GM19452 (cell line): ENCODE measurements around the gene POLE.

ENCODE experiments used
- ATAC-seq: cut with Tn5 transposase; IDR thresholded peaks from one replicate; pipeline ENCODE4 v1.9.1; 2021; ENCODE audit not compliant: unreplicated experiment

POLE gene

DNA sequence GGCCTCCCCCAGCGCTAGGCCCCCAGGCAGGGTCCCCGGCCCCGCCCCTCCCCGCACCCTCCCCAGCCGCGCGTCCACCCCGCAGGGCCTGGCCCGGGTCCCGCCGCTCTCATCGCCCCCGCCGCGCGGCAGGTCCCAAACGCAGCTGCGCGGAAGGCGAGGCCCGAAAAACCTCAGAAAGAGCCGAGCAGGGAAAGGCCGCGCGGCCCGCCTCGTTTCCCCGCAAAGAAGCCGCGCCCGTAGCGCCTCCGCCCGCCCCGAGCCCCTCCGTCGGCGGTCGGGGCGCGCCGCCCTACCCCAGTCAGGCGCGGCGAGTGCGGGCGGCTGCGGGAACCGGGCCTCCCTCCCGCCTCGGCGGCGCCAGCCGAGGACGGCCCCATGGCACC lies 324 bp downstream of the POLE start:
- ATAC-seq, result peak; percentile 29

DNA sequence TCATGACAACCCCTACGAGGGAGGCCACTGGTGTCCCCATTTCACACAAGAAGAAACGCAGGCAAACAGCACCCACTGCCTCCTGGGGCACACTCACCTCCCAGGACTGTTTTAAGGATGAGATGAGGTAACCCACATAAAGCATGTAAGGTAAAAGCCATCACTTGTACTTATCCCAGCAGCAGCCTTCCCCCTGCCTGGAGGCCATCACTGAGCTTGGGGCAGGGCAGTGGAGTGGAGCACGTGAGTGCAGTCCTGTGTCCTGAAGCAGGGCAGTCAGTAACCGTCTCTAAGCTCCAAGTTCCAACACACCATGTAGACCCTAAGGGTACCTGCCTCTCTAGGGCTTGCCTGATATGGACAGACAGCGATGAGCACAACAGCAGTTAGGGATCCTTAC lies 1.7 kb downstream of the POLE start:
- ATAC-seq, result no peak

GRCh38 chr12:132677492-132677891 lies 9.7 kb downstream of the POLE start:
- no peak for ATAC-seq

- no peak for ATAC-seq
Observed at GRCh38 chr12:132675757-132676432, 11.2 kb downstream of the POLE start.

DNA sequence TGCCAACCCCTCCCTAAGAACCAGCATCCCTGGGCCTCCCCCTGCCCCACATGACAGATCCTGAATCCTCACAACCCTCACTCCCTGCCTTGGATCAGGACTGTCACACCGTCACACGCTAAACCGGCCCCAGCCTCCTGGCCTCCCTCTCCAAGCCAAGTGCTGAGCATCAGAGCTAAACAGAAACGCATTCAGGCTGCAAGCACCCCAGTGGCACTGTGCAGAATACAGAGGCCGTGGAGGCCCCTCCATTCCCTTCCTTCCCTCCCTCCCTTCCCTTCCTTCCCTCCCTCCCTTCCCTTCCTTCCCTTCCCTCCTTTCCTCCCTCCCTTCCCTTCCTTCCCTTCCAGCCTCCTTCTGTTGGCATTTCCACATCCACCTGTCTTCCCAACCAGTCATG lies 12.6 kb downstream of the POLE start:
- ATAC-seq, result no peak

- no peak for ATAC-seq
Observed at GRCh38 chr12:132673288-132674179, 13.6 kb downstream of the POLE start.

DNA sequence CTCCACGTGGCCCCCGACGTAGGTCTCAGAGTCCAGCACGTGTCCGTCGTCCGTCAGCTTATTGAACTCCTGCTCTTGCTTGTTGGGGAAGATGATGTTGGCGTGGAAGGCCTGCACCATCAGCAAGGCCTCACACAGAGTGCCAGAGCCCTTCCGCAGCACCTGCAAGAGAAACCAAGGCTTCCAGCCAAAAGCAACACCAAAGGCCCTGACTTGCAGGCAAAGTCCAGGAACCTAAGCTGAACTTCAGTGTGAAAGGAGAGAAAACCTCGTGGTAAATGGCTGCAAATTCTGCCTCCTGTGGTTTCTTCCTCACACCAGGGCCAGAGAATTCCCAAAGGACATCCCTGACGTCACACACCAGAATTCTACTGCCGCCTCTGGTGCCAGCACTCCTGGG lies 14.5 kb downstream of the POLE start:
- no peak for ATAC-seq

DNA sequence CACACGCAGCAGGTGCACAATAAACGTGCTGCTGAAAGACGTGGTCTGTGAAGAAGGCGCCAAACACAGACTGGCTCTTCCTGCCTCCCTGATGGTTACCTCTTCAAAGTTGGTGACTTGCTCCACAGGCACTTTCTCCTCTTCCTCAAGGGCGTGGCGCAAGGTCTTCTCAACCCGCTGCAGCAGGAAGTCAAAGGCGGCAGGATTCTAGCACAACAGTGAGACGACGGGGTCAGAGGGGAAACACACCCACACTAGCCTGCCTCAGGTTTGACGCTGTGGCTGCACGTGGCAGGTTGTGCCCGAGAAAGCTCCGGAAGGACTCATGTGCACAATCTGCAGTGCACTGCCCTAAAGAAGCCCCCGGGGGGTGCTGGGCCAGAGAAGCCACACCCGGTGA lies 15.0 kb downstream of the POLE start:
- no peak for ATAC-seq

GRCh38 chr12:132669166-132669879 lies 17.8 kb downstream of the POLE start:
- no peak for ATAC-seq

DNA sequence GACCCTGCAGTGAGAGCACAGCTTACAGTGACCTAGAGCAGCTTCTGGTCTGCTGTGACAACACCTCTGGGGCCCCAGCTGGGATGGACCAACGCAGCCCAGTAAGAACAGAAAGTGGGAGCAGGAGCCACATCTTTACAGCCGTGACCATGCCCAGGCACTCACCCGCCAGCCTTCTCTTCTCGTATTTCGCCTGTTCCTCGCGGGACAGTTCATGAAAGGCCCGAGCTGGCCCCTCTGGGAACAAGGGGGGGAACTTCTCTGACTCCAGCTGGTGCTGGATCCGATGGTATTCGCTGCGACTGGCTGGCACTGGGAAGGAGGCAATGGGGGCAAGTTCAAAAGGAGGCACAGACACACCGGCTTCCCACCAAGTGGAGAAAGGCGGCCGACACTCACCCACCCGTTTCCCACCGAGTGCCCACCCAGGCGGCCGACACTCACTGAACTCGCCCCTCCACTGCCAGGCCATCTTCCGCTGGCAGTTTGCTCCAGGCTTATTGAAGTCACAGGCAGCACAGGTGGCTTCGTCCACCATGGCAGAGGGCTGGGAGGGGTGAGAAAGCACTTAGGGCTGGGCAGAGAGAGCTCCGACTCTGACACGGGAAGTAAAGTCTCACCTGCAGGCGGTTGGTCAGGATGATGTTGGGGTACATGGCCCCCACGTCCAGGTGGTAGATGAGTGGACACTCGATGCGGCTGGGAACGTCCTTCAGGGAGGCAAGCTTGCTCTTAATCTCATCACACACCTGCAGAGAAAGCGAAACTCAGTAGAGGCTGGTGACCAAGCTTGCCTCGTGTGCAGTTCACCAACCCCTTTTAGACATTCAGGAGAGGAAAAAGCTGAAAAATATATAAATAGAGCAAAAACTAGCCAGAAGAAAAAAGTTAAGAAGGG lies 18.7 kb downstream of the POLE start:
- no peak for ATAC-seq

DNA sequence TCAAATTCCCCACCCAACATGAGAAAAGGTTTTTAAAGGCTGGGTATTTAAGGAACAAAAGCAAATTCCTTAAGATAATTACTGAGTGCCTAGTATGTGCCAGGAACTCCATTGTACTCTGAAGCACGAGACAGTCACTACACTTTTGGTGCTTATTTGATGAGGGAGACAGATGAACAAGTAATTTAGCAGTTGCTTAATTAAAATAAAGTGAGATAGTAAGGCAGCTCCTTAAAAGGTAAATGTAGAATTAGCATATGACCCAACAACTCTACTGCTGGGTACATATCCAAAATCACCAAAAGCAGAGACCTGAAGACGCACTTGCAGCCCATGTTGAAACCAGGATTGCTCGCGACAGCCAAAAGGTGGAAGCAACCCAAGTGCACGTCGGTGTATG lies 21.3 kb downstream of the POLE start:
- ATAC-seq, result no peak

GRCh38 chr12:132665149-132665491 lies 22.0 kb downstream of the POLE start:
- no peak for ATAC-seq

DNA sequence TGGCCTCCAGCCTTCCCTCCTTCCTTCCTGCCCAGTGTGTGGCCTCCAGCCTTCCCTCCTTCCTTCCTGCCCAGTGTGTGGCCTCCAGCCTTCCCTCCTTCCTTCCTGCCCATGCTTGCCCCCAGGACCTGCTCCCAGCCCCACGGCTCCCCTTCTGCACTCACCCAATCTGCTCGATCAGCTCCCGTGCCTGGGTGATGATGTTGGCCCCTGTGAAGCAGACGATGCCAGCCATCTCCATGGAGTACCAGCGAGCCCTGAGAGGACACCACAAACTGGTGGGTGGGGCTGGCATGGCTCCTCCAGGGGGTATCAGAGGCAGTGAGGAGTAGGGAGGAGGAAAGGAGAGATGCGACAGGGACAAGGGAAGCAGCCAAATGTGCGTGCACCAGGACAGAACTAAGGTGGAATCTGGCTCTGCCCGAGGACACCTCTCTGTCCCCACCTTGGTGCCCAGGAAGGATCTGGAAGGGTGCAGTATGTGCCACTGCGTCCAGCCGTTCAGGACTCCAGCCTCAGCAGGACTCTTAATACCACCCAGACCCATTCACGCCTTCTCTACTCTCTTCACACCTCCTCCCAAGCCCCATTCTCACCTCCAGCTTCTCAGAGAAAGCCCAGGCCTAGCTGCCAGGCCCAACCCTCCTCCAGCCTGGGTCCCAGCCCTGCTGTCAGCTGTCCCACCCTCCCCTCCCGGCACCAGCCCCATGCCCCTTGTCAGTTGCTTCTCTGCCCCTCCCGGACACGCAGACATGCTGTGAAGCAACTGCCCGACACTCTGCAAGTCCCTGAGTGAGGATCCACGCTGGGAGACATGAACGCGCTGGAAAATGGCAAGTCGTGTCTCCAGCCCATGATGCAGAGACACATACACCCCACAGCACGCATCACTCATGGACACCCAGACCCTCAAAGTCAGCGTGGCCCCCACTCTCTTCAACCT lies 22.7 kb downstream of the POLE start:
- no peak for ATAC-seq

DNA sequence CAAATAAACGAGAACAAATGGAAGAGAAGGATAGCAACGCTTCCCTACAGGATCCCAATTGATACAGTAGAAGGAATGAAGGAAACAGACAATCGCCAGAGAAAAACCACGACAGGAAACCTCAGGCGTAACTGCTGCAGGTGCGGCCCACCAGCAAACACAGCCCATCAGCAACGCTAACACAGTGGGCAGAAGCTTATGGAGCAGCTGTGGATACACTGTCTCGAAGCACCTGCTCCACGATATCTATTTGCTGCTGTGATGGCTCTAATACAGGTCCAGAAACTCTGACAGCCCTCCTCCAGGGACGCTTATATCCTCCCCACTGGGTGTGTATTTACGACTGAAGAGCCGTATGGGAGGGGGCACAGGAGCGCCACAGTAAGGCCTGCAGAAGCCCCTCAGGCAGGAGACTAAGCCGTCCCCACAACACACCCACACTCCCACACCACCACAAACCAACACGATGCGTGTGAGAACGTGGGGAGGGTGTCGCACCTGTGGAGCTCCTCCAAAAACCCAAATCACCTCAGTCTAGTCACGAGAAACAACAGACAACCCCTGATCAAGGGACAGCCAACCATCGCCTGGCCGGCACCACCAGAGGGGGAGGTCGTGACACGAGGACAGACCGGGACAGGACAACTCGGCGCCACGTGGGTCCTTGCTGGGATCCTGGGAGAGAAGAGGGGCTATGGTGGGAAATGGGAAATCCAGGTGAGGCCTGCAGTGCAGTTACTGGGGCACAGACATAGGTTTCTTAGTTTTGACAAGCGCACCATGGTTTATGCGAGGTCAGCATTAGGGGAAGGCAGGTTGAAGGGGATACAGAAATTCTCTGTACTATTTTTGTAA lies 24.0 kb downstream of the POLE start:
- no peak for ATAC-seq

GRCh38 chr12:132661972-132662371 lies 25.2 kb downstream of the POLE start:
- no peak for ATAC-seq

DNA sequence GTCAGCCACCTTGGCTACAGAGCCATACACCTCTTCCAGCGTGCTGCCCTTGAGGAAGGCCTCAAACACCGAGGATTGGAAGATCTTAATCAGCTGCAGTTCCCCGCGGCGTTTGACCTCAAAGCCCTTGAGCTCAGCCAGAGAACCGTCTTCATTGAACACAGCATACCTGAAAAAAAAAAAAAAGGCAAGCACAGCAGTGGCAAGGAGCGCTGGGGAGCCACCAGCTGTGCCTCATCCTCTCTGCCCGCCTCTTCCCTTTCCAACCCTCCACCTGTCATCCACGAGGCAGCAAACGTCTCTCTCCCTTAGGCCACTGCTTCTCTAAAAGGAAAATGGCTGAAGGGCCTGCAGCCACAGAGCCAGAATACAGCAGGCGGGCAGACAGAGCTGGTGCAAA lies 26.1 kb downstream of the POLE start:
- ATAC-seq, result no peak

DNA sequence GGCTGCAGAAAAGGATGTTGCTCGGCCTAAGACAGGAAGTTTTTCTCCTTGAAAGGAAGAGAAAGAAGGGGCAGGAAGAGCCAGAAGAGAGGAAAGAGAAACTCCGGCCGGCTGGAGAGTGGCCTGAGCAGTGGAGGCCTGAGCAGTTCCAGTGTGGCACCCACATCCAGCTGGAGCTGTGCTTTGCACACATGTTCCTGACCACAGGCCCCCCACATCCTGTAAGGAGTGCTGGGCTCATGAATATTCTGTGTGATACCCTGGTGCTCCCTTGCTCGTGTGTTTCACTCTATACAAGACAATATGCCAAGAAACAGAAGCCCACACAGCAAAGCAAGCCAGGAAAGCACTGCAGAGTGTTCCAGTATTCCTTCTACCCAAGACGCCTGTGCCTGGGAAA lies 27.1 kb downstream of the POLE start:
- ATAC-seq, result no peak

GRCh38 chr12:132659146-132659545 lies 28.0 kb downstream of the POLE start:
- no peak for ATAC-seq
